Activated CD8-positive, alpha-beta memory T cell treated with anti-CD3 and anti-CD28 coated beads, Interleukin-2, amount 50 U/mL, for 24 hours (primary cell): ENCODE results near the gene RAVER1.
"Not testable (repeated sequence)": the region's sequence is repeated elsewhere in the genome, so short reads cannot be mapped to it uniquely, and the experiment has no call there.

Experiments used
- DNase-seq: peaks from one replicate; pipeline ENCODE4 v3.0.0-alpha.2; 2020; ENCODE audit errors: extremely low read depth

RAVER1 gene

GRCh38 chr19:10290357-10290875 lies 42.9 kb downstream of the RAVER1 start:
- no peak for DNase-seq

- no peak for DNase-seq
Measured at GRCh38 chr19:10289836-10290356, 43.4 kb downstream of the RAVER1 start, which contains the start of gene ICAM5. Gene ICAM5, plus strand, starts transcription at chr19:10289952. Its CDS starts 92 bp downstream, at chr19:10290044.

DNA sequence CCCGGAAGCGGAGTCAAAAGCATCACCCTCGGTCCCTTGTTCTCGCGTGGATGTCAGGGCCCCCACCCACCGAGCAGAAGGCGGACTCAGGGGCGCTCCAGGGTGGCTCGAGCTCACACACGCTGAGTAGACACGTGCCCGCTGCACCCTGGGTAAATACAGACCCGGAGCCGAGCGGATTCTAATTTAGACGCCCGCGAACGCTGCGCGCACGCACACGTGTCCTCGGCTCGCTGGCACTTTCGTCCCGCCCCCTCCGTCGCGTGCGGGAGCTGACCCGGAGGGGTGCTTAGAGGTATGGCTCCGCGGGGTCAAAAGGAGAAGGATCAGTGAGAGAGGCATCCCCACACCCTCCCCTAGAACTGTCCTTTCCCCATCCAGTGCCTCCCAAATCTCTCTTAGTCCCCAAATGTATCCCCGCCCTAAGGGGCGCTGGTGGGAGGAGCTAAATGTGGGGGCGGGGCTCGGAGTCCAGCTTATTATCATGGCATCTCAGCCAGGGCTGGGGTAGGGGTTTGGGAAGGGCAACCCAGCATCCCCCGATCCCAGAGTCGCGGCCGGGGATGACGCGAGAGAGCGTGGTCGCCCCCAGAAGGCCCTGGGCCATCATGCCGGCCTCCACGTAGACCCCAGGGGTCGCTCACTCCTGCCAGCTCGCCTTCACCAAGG lies 44.0 kb downstream of the RAVER1 start:
- no peak for DNase-seq

- DNase-seq = no peak
Measured at GRCh38 chr19:10288662-10289166, 44.6 kb downstream of the RAVER1 start.

DNA sequence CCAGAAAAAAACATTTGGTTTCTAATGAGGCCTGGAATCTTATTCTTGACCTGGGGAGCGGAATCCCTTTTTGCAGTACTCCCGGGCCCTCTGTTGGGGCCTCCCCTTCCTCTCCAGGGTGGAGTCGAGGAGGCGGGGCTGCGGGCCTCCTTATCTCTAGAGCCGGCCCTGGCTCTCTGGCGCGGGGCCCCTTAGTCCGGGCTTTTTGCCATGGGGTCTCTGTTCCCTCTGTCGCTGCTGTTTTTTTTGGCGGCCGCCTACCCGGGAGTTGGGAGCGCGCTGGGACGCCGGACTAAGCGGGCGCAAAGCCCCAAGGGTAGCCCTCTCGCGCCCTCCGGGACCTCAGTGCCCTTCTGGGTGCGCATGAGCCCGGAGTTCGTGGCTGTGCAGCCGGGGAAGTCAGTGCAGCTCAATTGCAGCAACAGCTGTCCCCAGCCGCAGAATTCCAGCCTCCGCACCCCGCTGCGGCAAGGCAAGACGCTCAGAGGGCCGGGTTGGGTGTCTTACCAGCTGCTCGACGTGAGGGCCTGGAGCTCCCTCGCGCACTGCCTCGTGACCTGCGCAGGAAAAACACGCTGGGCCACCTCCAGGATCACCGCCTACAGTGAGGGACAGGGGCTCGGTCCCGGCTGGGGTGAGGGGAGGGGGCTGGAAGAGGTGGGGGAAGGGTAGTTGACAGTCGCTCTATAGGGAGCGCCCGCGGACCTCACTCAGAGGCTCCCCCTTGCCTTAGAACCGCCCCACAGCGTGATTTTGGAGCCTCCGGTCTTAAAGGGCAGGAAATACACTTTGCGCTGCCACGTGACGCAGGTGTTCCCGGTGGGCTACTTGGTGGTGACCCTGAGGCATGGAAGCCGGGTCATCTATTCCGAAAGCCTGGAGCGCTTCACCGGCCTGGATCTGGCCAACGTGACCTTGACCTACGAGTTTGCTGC lies 46.3 kb downstream of the RAVER1 start, which contains the start of gene ICAM4:
Gene ICAM4, plus strand, starts transcription at position 153 of the 935 bp plus-strand sequence. Its CDS starts 58 bp downstream, at position 211.
- DNase-seq = no peak

DNA sequence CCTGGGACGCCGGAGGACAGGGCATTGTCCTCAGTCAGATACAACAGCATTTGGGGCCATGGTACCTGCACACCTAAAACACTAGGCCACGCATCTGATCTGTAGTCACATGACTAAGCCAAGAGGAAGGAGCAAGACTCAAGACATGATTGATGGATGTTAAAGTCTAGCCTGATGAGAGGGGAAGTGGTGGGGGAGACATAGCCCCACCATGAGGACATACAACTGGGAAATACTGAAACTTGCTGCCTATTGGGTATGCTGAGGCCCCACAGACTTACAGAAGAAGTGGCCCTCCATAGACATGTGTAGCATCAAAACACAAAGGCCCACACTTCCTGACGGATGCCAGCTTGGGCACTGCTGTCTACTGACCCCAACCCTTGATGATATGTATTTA lies 47.9 kb downstream of the RAVER1 start:
- no peak for DNase-seq

GRCh38 chr19:10284960-10285278 lies 48.4 kb downstream of the RAVER1 start:
- no peak for DNase-seq

GRCh38 chr19:10284065-10284959 lies 49.0 kb downstream of the RAVER1 start:
- DNase-seq = no peak

- DNase-seq = no peak
Measured at GRCh38 chr19:10283301-10284064, 49.8 kb downstream of the RAVER1 start.

DNA sequence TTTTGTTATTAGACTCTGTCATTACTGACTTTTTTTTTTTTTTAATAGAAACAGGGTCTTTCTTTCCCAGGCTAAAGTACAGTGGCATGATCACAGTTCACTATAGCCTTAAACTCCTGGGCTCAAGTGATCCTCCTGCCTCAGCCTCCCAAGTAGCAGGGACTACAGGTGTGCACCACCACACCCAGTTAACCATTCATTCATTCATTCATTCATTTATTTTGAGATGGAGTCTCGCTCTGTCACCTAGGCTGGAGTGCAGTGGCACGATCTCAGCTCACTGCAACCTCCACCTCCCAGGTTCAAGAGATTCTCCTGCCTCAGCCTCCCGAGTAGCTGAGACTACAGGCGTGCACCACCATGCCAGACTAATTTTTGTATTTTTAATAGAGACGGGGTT lies 51.3 kb downstream of the RAVER1 start:
- DNase-seq = not testable (repeated sequence)

DNA sequence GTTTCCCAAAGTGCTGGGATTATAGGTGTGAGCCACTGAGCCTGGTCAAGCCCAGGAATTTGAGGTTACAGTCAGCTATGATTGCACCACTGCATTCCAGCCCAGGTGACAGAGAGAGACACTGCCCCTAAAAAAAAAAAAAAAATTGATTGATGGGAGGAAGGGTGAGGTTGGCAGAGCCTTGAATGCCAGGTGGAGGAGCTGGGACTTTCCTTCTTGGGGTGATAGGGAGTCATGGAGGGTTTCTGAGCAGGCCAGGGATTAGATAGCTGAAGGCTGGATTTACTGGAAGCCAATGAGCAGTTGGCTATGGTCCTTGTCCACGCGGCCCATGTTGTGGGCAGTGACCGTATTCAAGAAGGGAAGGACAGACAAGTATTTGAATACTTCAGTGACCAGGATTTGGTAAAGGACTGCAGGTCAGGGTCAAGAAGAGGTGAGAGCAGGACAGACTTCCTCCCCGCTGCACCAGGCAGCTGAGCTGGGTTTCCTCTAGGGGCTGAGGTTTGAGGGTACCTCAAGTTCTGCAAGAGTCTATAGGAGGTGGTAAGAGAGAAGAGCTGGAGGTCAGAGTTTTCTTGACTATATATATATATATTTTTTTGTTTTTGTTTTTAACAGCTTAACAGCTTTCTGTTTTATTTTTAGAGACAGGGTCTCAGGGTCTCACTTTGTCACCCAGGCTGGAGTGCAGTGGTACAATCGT lies 53.4 kb downstream of the RAVER1 start:
- no peak for DNase-seq

GRCh38 chr19:10278935-10279334 lies 54.4 kb downstream of the RAVER1 start:
- DNase-seq = no peak

DNA sequence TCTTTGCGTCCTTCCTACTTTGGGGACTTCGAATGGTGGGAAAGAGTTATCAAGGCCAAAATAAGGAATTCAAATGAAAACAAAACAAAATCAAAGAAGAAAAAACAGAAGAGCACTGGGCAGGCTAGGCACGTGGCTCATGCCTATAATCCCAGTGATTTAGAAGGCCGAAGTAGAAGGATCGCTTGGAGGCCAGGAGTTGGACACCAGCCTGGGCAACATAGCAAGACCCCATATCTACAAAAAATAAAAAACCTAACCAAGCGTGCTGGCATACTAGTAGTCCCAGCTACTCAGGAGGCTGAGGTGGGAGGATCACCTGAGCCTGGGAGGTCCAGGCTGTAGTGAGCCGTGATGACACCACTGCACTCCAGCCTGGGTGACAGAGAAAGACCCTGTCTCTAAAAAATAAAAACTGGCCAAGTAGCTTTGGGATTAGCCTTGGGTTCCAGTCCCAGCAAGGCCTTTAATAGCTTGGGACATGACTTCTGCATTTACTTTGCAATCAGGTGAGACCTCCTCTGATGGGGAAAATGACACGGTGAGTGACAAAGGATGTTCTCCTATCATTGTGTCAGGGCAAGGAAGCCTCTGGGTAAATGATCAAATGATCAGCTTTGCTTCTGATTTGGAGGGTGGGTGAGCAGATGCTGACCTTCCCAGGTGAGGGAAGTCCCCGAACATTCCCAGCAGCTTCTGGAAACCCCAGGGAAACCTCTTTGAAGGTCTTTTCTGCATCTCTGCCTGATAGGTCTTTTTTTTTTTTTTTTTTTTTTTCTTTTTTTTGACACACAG lies 55.3 kb downstream of the RAVER1 start:
- DNase-seq = no peak

DNA sequence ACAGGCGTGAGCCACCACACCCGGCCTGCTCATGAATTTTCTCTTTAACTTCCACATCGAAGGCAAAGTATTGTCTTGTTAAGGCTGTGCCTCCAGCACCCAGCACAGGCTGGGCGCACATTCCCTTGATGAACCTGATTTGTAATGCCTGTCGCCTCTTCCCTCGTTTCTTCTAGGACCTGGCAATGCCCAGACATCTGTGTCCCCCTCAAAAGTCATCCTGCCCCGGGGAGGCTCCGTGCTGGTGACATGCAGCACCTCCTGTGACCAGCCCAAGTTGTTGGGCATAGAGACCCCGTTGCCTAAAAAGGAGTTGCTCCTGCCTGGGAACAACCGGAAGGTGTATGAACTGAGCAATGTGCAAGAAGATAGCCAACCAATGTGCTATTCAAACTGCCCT lies 58.7 kb downstream of the RAVER1 start:
- no peak for DNase-seq

GRCh38 chr19:10271543-10272086 lies 61.7 kb downstream of the RAVER1 start:
- no peak for DNase-seq

GRCh38 chr19:10270616-10271394 lies 62.5 kb downstream of the RAVER1 start, which contains the start of gene ICAM1:
Gene ICAM1, plus strand, starts transcription at chr19:10271120. Its CDS starts 40 bp downstream, at chr19:10271160.
- peak; percentile 41 for DNase-seq

- peak; percentile 34 for DNase-seq
Measured at GRCh38 chr19:10270180-10270615, 63.1 kb downstream of the RAVER1 start.
